Effector CD4-positive, alpha-beta T cell (primary cell): Measurements from ENCODE around the gene DKKL1.

Experiments used
- DNase-seq: peaks from one replicate; pipeline ENCODE4 v3.0.0-alpha.2; 2020

The DKKL1 gene

DNA sequence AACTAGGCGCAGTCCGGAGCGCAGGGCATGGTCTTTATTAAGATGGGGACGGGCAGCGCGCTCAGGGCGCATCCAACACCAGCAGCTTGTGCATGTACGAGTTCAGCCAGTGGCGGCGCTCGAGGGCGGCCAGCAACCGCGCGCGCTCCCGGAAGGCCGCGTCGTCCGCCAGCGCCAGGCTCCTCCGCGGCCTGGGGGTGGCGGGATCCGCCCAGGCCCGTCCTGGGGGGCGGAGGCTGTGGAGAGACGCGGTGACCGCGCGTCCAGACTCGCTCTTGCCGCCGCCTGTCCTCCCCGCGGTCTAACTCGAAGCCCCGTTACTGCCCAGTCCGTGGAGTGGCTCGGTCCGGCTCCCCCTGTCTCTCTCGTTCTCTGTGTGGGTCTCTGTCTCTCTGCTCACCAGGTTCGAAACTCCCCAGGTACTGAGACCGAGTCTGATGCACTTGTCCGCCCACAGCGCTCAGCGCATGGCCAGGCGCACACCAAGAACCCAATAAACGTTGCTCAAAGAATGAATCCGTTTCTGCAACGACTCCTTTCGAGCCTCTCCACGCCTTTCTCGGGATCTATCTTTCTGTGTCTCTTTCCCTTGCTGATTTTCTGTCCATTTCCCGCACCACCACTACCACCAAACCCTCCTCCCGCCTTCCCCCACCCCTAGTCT lies 58.9 kb downstream of the DKKL1 start:
- no peak for DNase-seq

DNA sequence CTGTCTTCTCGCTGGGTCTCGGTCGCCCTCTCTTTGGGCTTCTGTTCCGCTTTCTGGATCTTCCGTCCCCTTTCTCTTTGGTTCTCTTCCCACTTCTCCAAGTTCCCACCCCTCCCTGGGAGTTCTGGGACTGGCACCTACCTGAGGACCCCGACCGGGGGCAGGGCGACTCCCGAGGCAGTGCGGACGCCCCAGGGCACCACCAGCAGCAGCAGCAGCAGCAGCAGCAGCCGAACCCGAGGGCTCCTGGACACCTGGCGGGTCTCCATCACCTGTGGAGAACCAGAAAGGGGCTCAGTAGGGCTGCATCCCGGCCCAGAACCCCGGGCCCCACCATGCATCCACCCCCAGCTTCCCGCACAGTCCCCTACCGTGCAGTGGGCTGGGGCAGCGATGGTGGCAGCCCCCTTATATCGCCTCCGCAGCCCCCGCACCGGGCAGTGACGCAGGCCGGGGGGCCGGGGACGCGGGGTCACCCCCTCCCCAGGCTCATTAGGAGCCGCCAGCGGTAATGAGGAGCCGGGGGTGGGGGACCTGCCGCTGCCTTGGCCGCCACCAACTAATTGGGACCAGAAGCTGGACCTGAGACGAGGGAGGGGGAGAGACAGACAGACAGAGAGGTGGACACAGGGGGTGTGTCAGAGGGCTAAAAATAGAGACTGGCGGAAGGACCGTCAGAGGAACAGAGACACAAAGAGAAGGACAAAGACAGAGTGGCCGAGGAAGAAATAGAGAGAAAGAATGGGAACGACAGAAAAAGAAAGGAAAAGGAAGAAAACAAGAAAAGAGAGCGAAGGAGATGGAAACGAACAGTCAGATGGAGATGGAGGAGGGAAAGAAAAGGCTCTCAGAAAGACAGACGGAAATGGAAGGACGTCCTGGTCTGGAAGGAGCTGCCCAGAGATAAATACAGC lies 59.7 kb downstream of the DKKL1 start, which contains the start of gene PTH2:
Gene PTH2, minus strand, starts transcription at position 371 of the 914 bp plus-strand sequence. Its CDS starts 102 bp downstream, at position 269.
- DNase-seq, result no peak

DNA sequence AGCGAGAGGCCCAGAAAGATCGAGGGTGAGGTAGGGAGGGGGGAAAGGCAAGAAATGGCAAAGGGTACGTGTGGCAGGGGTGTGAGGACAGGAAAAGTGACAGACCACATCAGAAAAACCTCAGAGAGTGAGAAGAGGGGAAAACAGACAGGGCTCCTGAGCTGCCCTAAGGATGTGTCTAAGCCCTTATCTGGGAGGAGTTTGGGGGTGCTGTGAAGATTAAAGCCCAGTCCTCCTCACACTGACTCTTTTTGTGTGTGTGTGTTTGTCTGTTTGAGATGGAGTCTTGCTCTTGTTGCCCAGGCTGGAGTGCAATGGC lies 60.3 kb downstream of the DKKL1 start:
- DNase-seq, result no peak
